Stimulated activated CD4-positive, alpha-beta T cell treated with anti-CD3 and anti-CD28 coated beads, Interleukin-12 subunit alpha, Interleukin-12 subunit beta, amount 100 ng/mL, for 48 hours (primary cell): ENCODE measurements around the gene PNPLA7.
"Not testable (repeated sequence)": the region's sequence is repeated elsewhere in the genome, so short reads cannot be mapped to it uniquely, and the experiment has no call there.

Experiments
- DNase-seq, 3 donors: peaks; one replicate each; pipeline ENCODE4 v3.0.0-alpha.2; 2020; ENCODE audit warnings: low read depth in 2 of 3, low spot score in 1 of 3

The PNPLA7 gene

GRCh38 chr9:137452761-137453642 is 97.2 kb downstream of the PNPLA7 start:
- DNase-seq = no peak

GRCh38 chr9:137452006-137452760 is 98.0 kb downstream of the PNPLA7 start:
- DNase-seq = no peak

- not testable (repeated sequence) for DNase-seq
Measured at GRCh38 chr9:137451264-137452005, 98.8 kb downstream of the PNPLA7 start.

- not testable (repeated sequence) for DNase-seq
Measured at GRCh38 chr9:137450539-137451222, 99.5 kb downstream of the PNPLA7 start.

GRCh38 chr9:137449931-137450538 is 100.2 kb downstream of the PNPLA7 start:
- DNase-seq = no peak

- DNase-seq = no peak
Measured at GRCh38 chr9:137449081-137449844, 100.9 kb downstream of the PNPLA7 start.

GRCh38 chr9:137448602-137448962 is 101.6 kb downstream of the PNPLA7 start:
- no peak for DNase-seq

- DNase-seq = no peak
Measured at GRCh38 chr9:137447722-137448601, 102.2 kb downstream of the PNPLA7 start.

- no peak for DNase-seq
Measured at GRCh38 chr9:137446851-137447471, 103.2 kb downstream of the PNPLA7 start.

- no peak for DNase-seq
Measured at GRCh38 chr9:137445930-137446431, 104.2 kb downstream of the PNPLA7 start.

GRCh38 chr9:137445275-137445807 is 104.9 kb downstream of the PNPLA7 start:
- DNase-seq = peak; percentile 73 to 92 (median 78)

GRCh38 chr9:137444106-137444790 is 106.0 kb downstream of the PNPLA7 start:
- no peak for DNase-seq

- DNase-seq = no peak
Measured at GRCh38 chr9:137441935-137442321, 108.3 kb downstream of the PNPLA7 start.

GRCh38 chr9:137441289-137441934 is 108.8 kb downstream of the PNPLA7 start, which contains the start of gene ENTPD8:
TSS of gene ENTPD8 (minus strand) at chr9:137441357. CDS start at chr9:137438285, 3,072 bp downstream.
- no peak for DNase-seq

GRCh38 chr9:137439158-137439714 is 111.0 kb downstream of the PNPLA7 start:
- no peak for DNase-seq

GRCh38 chr9:137438591-137439157 is 111.5 kb downstream of the PNPLA7 start:
- DNase-seq = no peak
